SJCRH30 (cell line): ENCODE measurements around the gene PPP1R15B. TPM values are rescaled to one million over a fixed set of nuclear protein-coding genes. Genes with fewer than 3 reads are reported as not detected.

Experiments
- DNase-seq, 2 experiments: peaks; one replicate each; pipeline ENCODE4 v3.0.0-alpha.2; 2015 to 2020
- H3K27ac ChIP-seq: fragments of 250-450 bp; sonication (Bioruptor Pico); 2 replicates; pipeline ENCODE4 v1.5.1; 2020; ENCODE audit warnings: mild to moderate bottlenecking, moderate library complexity
- H3K27me3 ChIP-seq: fragments of 250-450 bp; sonication (Bioruptor Pico); 2 replicates; pipeline ENCODE4 v1.5.1; 2020; ENCODE audit warnings: mild to moderate bottlenecking, moderate library complexity
- H3K36me3 ChIP-seq: fragments of 250-450 bp; sonication (Bioruptor Pico); 2 replicates; pipeline ENCODE4 v1.5.1; 2020; ENCODE audit warnings: mild to moderate bottlenecking, moderate library complexity
- H3K4me1 ChIP-seq: fragments of 250-450 bp; sonication (Bioruptor Pico); 2 replicates; pipeline ENCODE4 v1.5.1; 2020; ENCODE audit warnings: mild to moderate bottlenecking, moderate library complexity
- H3K4me3 ChIP-seq: fragments of 250-450 bp; sonication (Bioruptor Pico); 2 replicates; pipeline ENCODE4 v1.5.1; 2020; ENCODE audit warnings: mild to moderate bottlenecking, moderate library complexity
- H3K9me3 ChIP-seq: fragments of 250-450 bp; sonication (Bioruptor Pico); replicated peaks from 2 replicates; pipeline ENCODE4 v1.5.1; 2020; ENCODE audit warnings: mild to moderate bottlenecking, moderate library complexity
- total RNA-seq: library from RNA; depleted of rRNA; stranded (reverse); fragments of >200 nt; shearing (Covaris generic); gene quantifications from 2 replicates; pipeline ENCODE4 v1.2.3, GENCODE V29; 2014

PPP1R15B gene
- total RNA-seq, 1 experiment from 2014 or later: 71.4 TPM

DNA sequence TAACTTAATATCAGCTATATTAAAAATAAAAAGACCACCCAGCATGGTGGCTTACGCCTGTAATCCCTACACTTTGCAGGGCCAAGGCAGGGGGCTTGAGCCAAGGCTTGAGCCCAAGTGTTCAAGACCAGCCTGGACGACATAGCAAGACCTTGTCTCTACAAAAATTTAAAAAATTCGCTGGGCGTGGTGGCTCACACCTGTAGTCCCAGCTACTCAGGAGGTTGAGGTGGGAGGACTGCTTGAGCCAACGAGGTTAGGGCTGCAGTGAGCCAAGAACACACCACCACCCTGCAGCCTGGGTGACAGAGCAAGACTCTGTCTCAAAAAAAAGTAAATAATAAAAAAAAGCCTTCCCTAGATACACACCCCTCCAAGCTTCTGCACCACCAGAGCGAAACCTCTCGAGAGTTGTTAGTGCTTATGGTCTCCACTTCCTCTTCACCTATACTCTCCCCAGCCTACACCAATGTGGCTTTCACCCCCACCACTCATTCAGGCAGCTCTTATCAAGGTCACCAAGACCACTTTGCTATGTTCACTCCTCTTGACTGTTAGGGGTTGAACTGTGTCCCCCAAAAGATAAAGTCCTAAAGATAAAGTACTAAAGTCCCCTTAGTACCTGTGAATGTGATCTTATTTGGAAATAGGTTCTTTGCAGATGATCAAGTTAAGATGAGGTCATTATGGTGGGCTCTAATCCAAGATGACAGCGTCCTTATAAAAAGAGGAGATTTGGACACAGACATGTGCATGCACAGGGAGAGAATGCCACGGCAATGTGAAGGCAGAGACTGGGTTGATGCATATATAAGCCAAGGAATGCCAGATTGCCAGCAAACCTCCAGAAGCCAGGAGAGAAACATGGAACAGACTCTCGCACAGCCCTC, 6.8 kb upstream of the PPP1R15B start:
- Histone ChIP-seq H3K36me3 (no peaks in the 10 kb centered on the region), H3K27ac (no peak overlapping the region), H3K9me3 (no peaks in the 10 kb centered on the region), H3K4me3 (no peak overlapping the region), H3K4me1 (peaks cover 12% of the 10 kb centered on the region), H3K27me3 (no peaks in the 10 kb centered on the region)
- no peak for DNase-seq

DNA sequence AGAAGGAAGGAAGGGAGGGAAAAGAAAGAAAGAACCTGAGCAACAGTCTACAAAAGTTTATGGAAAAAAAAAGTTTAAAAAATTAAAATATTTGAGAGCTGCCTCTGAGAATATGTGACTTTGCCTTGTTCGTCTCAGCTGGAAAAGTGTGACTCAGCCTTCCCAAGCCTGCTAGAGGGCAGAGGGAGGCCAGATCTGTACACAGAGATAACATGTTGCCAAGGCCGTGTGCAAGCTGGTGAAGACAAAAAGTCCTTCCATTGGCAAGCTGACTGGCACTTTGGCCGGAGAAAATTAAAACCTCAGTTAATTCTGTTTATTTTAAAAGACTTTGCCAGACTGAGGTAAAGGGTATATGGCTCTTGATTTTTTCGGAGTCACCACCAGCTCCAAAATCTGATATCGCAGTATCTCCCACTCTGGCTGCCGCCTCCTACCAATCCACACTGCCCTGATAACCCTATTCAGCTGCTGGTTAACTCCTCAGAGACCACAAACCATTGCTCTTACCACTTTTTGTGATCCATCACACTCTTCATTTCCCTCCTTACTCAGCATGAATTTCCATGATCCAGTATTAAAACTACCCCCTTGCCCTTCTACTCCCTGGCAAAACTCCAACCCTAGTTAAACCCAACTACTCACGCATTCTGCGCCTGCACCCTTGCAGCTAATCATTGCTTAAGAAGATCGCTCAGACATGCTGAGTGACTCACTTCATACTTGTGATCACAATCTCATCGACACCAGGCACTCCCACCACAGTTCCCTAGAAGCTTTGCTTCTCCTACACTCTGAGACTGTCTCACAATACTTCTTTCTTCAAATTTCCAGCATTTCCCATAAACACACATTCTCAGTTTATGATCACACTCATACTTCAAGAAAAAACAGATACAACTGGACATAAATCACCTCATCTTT, 5.7 kb upstream of the PPP1R15B start:
- Histone ChIP-seq H3K27me3 (no peaks in the 10 kb centered on the region), H3K4me1 (peaks cover 12% of the 10 kb centered on the region), H3K4me3 (peak overlapping the region; percentile 44), H3K27ac (peak overlapping the region; percentile 3; the same call in 1 of the 2 replicates), H3K36me3 (no peaks in the 10 kb centered on the region), H3K9me3 (no peaks in the 10 kb centered on the region)
- peak; percentile 65 to 73 for DNase-seq

DNA sequence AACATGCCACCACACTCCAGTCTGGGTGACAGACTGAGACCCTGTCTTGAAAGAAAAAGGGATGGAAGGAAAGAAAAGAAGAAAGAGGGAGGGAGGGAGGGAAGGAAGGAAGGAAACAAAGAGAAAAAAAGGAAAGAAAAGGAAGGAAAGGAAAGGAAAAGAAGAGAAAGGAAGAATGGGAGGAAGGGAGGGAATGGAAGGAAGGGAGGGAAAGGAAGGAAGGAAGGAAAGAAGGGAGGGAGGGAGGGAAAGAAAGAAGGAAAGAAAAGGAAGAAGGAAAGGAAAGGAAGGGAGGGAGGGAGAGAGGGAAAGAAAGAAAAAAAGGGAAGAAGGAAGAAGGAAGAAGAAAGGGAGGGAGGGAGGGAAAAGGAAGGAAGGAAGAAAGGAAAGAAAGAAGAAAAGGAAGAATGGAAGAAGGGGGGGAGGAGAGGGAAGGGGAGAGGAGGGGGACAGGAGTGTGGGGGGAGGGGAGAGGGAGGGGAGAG, 5.0 kb upstream of the PPP1R15B start:
- Histone ChIP-seq H3K27me3 (no peaks in the 10 kb centered on the region), H3K27ac (no peak overlapping the region), H3K36me3 (no peaks in the 10 kb centered on the region), H3K4me1 (peaks cover 12% of the 10 kb centered on the region), H3K9me3 (no peaks in the 10 kb centered on the region), H3K4me3 (no peak overlapping the region)
- DNase-seq: no peak

DNA sequence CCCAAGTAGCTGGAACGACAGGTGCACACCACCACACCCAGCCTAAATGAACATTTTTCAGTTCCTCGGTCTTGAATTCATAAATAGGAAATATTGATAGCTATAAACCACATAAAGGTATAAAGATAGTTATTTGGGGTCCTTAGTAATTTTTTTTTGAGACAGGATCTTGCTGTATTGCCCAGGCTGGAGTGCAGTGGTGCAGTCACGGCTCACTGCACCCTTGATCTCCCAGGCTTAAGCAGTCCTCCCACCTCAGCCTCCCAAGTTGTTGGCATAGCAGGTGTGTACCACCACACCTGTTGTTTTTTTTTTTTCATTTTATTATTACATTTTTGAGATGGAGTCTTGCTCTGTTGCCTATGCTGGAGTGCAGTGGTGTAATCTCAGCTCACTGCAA, 3.7 kb upstream of the PPP1R15B start:
- H3K4me3 ChIP-seq: no peak overlapping the region
- no peaks in the 10 kb centered on the region for H3K27me3 ChIP-seq
- H3K9me3 ChIP-seq: no peaks in the 10 kb centered on the region
- peaks cover 12% of the 10 kb centered on the region for H3K4me1 ChIP-seq
- H3K27ac ChIP-seq: no peak overlapping the region
- DNase-seq: no peak
- no peaks in the 10 kb centered on the region; the same call in 1 of the 2 replicates for H3K36me3 ChIP-seq

DNA sequence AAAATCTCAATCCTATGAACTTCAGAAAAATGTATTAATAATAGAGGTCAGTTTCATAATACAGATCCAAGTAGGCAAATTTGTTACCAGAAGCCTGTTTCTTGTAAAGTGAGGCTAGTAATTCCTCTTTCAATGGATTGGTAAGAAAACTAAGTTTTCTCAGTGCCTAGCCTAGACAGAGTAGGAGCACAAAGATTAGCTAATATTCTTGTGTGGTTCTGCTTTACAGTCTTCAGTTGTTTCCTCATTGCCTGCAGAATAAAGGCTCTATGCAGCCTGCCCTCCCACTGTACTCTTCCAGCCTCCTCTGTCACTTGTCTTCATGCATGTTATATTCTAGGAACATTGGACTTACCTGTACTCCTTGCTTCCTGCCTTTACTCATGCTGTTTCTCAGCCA, 2.4 kb upstream of the PPP1R15B start:
- Histone ChIP-seq H3K4me1 (peaks cover 10% of the 10 kb centered on the region), H3K36me3 (peaks cover 5% of the 10 kb centered on the region; the same call in 1 of the 2 replicates), H3K9me3 (no peaks in the 10 kb centered on the region), H3K27me3 (no peaks in the 10 kb centered on the region), H3K27ac (no peak overlapping the region), H3K4me3 (no peak overlapping the region)
- DNase-seq: no peak

DNA sequence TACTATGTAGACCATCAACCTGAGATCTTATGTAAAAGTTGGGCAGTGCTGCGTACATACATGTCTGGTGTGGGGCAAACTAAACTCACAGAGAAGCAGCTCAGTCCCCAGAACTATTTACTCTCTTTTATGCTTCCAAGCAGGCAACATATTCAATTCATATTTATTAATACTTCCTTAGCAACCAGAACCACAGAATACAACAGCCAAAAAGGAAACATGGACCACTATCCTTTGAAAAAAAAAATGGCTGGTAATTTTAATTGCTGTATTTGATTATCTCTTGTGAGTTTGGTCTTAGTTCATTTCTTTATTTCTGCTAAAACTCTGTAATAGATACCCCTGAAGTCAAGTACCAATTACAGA, 1.5 kb upstream of the PPP1R15B start:
- Histone ChIP-seq H3K9me3 (no peaks in the 10 kb centered on the region), H3K27ac (no peak overlapping the region), H3K4me1 (peaks cover 10% of the 10 kb centered on the region), H3K36me3 (peaks cover 12% of the 10 kb centered on the region), H3K27me3 (no peaks in the 10 kb centered on the region), H3K4me3 (no peak overlapping the region)
- no peak for DNase-seq

DNA sequence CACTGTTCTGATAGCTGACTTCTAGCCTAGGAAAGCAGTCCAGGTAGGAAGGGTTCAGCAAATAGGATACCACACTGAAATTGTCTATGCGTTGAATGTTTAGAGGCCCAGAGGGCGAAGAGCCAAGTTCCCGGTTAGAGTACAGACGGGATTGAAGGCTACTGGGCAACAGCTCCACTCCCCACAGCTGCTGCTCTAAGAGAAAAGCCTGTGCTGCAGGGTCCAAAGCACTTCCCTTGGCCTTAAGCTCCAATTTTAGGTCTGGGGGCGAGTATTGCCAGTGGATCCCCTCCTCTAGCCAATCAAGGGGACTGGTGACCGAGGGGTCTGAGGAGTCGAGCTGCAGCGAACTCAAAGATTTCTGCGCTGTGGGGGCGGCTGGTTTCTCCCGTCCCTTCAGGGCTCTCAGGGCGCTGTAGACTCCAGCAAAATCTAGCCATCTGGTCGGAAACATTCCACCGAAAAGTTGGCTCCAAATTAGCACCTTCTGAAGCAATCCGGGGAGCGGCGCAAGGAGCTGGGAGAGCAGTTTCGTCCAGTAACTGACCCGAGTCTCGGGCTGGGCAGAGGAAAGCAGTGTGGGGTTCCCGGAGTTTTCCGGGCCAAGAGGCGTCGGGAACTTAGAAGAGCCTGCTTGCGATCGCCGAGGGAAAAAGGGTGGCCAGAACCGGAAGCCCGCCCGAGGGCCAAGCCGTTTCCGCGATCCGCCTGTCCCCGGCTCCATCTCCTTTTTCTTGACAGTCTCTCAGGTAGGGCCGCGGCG, 748 bp downstream of the PPP1R15B start:
- Histone ChIP-seq H3K4me3 (peak overlapping the region; percentile 96), H3K27ac (peak overlapping the region; percentile 83), H3K36me3 (peaks cover 33% of the 10 kb centered on the region), H3K4me1 (no peaks in the 10 kb centered on the region; the same call in 1 of the 2 replicates), H3K9me3 (no peaks in the 10 kb centered on the region), H3K27me3 (no peaks in the 10 kb centered on the region)
- peak; percentile 54 to 64 for DNase-seq

DNA sequence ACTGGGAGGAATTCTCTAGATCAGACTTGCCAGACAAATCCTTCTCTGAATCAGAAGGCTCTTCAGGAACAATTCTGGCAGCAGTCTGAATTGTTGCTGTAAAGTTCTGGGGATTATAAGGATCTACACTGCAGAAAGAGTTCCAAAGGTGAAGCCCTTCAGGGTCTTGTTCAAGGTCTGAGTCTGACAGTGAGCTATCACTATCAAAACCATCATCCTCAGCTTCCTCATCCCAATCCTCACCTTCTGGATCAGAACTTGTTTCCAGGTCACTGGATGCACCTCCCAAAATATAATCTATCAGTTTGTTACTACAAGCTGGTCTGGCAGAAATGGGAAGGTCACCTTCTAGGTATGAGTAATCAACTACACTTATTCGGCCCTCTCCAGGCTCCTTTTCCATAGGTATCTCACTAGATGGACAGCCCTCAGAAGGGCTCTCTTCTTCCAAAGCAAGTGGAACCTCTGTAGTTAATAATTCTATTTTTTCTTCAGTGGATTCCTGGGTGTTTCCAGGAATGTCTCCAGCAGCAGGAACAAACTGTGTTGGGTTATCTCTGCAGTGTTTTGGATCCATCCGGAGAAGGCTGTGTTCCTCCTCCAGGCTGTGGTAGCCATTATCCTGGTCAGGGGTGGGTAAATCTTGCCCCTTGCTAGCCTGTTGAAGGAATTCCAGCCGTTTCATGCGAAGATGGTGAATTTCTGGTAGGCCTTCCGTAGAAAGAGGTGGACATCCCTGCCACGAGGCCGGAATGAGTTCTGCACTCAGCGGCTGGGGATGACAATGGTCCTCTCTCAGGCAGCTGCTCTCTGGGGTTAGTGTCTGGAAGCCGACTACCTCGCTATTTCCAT, 1.6 kb downstream of the PPP1R15B start:
- Histone ChIP-seq H3K4me1 (no peaks in the 10 kb centered on the region; the same call in 1 of the 2 replicates), H3K27me3 (no peaks in the 10 kb centered on the region), H3K27ac (no peak overlapping the region), H3K36me3 (peaks cover 41% of the 10 kb centered on the region), H3K9me3 (no peaks in the 10 kb centered on the region), H3K4me3 (peak overlapping the region; percentile 96)
- no peak for DNase-seq

DNA sequence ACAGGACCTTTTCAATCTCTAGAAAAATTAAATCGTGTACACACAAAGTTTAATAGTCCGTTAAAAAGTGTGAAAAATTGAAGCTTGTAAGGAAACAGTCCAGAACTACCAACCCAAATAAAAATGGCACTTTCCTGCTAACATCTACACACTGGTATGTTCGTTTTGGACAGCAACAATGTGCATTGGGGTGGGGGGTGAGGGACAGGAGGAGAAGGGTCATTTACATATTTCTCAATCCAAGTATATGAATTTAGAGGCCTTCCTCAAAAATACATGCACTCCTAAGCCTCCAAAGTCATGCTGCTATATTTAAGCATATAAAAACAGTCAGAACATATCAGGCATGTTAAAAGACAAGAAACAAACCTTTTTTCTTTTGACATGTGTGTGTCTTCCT, 2.5 kb downstream of the PPP1R15B start:
- Histone ChIP-seq H3K27ac (no peak overlapping the region), H3K4me3 (peak overlapping the region; percentile 96), H3K36me3 (peaks cover 50% of the 10 kb centered on the region), H3K27me3 (no peaks in the 10 kb centered on the region), H3K4me1 (no peaks in the 10 kb centered on the region; the same call in 1 of the 2 replicates), H3K9me3 (no peaks in the 10 kb centered on the region)
- no peak for DNase-seq

DNA sequence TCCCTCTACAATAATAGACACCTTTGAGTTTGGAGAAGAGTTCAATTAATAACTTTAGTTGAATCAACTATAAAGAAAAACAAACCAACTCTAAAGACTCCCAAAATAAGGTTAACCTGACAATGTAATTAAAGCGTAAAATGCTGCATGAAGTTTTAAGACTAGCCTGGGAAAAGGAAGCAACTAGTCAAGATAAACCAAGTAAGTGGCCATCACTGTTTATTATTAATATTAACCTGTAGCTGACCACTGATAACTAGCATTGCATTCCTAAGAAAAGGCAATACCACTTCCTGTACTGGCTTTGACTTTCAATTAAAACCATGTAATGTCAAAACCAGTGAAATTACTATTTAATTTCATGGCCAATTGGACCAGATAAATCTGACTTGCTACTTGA, 3.0 kb downstream of the PPP1R15B start:
- H3K4me3 ChIP-seq: peak overlapping the region; percentile 96
- no peak for DNase-seq

DNA sequence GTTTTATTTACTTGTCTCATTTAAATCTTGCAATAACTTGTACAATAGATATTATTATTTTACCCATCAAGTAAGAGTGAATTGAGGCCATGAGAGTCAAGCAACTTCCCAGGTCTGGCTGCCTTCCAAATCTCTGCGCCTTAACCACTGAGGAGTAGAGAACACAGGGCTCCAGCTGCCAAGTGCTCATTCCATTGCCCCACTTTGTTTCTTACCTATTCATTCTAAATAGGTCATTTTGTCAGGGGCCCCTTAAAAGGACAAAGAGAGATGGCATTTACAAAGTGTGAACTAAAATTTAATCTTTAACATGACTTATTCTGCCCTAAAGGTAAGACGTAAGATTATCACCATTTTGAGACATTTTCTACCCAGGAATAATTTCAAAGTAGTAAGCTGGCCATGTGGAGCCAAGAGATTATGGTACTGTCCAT, 3.5 kb downstream of the PPP1R15B start:
- Histone ChIP-seq H3K4me1 (no peaks in the 10 kb centered on the region; the same call in 1 of the 2 replicates), H3K27me3 (no peaks in the 10 kb centered on the region), H3K27ac (no peak overlapping the region), H3K4me3 (peak overlapping the region; percentile 96), H3K36me3 (peaks cover 60% of the 10 kb centered on the region), H3K9me3 (no peaks in the 10 kb centered on the region)
- DNase-seq: peak; percentile 68 to 82

More for the DNA sequence above, 3.0 kb downstream of the PPP1R15B start:
- Histone ChIP-seq H3K4me1 (no peaks in the 10 kb centered on the region; the same call in 1 of the 2 replicates), H3K9me3 (no peaks in the 10 kb centered on the region), H3K27ac (no peak overlapping the region), H3K36me3 (peaks cover 55% of the 10 kb centered on the region), H3K27me3 (no peaks in the 10 kb centered on the region)

DNA sequence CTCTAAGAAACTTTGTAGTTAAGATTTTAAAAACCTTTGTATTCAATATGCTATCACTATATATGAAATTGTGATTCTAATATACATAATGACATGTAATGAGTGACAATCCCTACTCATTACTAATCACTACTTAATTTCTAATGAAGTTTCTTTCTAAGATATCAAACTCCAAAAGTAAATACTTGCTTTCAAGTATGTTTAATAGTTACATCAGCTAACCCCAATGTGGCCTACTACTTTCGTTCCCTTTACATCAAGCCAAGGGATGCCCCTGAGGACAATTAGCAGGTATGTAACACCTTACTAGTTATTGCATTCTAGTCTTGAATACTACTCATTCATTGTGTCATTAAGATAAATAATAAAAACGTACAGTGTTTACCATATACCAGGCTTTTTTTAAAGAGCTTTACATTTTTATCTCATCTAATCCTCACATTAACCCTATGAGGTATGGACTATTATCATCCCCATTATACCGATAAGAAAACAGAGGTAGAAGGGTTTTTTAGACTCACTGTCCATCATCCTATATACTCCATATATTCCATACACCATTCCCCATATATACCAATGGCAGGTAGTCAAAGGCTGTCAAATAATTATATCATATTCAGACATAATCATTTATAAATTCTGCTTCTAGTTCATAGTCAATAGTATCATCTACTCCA, 4.2 kb downstream of the PPP1R15B start:
- no peak overlapping the region for H3K27ac ChIP-seq
- H3K36me3 ChIP-seq: peaks cover 66% of the 10 kb centered on the region
- H3K9me3 ChIP-seq: no peaks in the 10 kb centered on the region
- no peaks in the 10 kb centered on the region for H3K27me3 ChIP-seq
- H3K4me3 ChIP-seq: peak overlapping the region; percentile 96
- no peak for DNase-seq
- no peaks in the 10 kb centered on the region; the same call in 1 of the 2 replicates for H3K4me1 ChIP-seq

DNA sequence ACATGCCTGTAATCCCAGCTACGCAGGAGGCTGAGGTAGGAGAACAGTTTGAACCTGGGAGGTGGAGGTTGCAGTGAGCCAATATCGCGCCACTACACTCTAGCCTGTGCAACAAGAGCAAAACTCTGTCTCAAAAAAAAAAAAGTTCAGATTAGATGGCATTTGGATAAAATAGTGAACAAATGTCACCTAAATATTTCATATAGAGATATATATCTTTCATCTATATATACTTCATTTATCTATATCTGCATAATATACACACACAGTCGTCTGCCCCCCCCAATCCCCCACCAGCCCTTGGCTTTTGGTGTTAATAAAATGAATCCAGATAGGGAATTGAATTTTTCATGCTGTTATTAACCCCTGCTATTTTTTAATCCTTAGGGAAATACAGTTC, 5.0 kb downstream of the PPP1R15B start:
- Histone ChIP-seq H3K27me3 (no peaks in the 10 kb centered on the region), H3K36me3 (peaks cover 70% of the 10 kb centered on the region), H3K27ac (no peak overlapping the region), H3K4me1 (no peaks in the 10 kb centered on the region; the same call in 1 of the 2 replicates), H3K9me3 (no peaks in the 10 kb centered on the region), H3K4me3 (peak overlapping the region; percentile 96)
- DNase-seq: no peak
